ENCODE measurements around the gene GSTO1.
A peak's percentile ranks its signal among the peaks of the same experiment; 100 is the strongest.

Gene GSTO1

DNA sequence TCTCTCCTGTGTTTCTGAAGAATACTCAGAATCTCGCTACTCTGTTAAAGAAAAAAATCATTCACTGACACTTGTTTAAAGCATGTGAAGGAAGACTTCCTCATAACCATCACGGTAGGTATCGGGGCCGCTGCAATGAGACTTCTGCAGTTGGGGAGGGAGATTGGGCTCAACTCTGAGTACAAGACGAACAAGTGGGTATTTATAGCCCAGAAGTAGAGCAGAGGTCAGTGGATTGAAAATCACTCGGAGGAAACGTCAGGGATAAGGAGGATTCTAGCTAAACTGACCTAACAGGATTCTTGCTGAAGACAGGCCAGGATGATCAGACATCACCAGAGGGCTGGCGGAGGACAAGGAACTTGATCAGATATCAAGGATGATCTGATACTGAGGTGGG, 50.2 kb downstream of the GSTO1 start:
- no peak overlapping the region for H2AFZ ChIP-seq (ENCODE audit: low read length)
- no peak overlapping the region for H3K27ac ChIP-seq (ENCODE audit: low read length)
- no peak overlapping the region for H3K4me2 ChIP-seq (ENCODE audit: low read depth, low read length)
- H3K27me3 ChIP-seq (replicated peaks; ENCODE audit: insufficient read depth, low read length) = no peaks in the 10 kb centered on the region
- no peak overlapping the region for H3K4me3 ChIP-seq (ENCODE audit: low read length)
- H4K20me1 ChIP-seq (ENCODE audit: insufficient read depth, low read length) = no peaks in the 10 kb centered on the region
- TF ChIP-seq, protein P1, sequence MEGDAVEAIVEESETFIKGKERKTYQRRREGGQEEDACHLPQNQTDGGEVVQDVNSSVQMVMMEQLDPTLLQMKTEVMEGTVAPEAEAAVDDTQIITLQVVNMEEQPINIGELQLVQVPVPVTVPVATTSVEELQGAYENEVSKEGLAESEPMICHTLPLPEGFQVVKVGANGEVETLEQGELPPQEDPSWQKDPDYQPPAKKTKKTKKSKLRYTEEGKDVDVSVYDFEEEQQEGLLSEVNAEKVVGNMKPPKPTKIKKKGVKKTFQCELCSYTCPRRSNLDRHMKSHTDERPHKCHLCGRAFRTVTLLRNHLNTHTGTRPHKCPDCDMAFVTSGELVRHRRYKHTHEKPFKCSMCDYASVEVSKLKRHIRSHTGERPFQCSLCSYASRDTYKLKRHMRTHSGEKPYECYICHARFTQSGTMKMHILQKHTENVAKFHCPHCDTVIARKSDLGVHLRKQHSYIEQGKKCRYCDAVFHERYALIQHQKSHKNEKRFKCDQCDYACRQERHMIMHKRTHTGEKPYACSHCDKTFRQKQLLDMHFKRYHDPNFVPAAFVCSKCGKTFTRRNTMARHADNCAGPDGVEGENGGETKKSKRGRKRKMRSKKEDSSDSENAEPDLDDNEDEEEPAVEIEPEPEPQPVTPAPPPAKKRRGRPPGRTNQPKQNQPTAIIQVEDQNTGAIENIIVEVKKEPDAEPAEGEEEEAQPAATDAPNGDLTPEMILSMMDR (IDR thresholded peaks at IDR 0.05; ENCODE audit: low read length) = no peak
- TF ChIP-seq EZH2phosphoT487 (IDR thresholded peaks at IDR 0.05; ENCODE audit: low read length) = no peak
- no peak for TF ChIP-seq EZH2 (optimal IDR thresholded peaks at IDR 0.05; ENCODE audit: low read depth, low read length)
- no peaks in the 10 kb centered on the region for H3K79me2 ChIP-seq (ENCODE audit: low read length)
- peaks cover 28% of the 10 kb centered on the region; the same call in 1 of the 2 replicates for H3F3A ChIP-seq (ENCODE audit: insufficient read depth, low read length)
- no peak overlapping the region for H3K9ac ChIP-seq (ENCODE audit: low read length)
- H3K4me1 ChIP-seq (ENCODE audit: low read length) = peaks cover 32% of the 10 kb centered on the region
- no peaks in the 10 kb centered on the region for H3K9me2 ChIP-seq (replicated peaks; ENCODE audit: insufficient read depth, low read length)
- no peak for DNase-seq
- no peaks in the 10 kb centered on the region for H3K9me3 ChIP-seq (replicated peaks; ENCODE audit: insufficient read depth, low read length)
- H3K36me3 ChIP-seq (replicated peaks; ENCODE audit: insufficient read depth, low read length) = no peaks in the 10 kb centered on the region

DNA sequence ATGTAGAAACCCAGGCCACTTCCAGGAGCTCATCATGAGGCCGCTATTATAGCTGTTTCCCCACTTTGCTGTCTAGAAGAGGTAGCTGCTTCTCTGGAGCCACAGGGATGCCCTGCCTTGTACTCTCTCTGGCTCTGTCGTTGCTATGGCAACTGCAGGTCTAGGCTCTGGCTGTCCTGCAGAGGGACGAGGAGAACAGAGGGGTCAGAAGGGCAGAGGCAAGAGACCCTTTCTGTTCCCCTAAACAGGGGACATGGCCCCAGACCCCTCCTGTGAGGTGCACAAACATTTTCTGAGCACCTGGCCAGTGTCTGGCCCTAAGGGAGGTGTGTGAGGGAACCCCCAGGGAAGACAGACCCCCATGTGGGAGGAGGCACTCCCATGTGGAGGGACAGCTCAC, 52.2 kb downstream of the GSTO1 start:
- H3K27me3 ChIP-seq (replicated peaks; ENCODE audit: insufficient read depth, low read length) = no peaks in the 10 kb centered on the region
- DNase-seq = no peak
- no peak overlapping the region for H3K4me2 ChIP-seq (ENCODE audit: low read depth, low read length)
- no peak overlapping the region for H3K27ac ChIP-seq (ENCODE audit: low read length)
- no peak overlapping the region for H3K9ac ChIP-seq (ENCODE audit: low read length)
- H2AFZ ChIP-seq (ENCODE audit: low read length) = no peak overlapping the region
- no peaks in the 10 kb centered on the region for H3K36me3 ChIP-seq (replicated peaks; ENCODE audit: insufficient read depth, low read length)
- peaks cover 17% of the 10 kb centered on the region for H3K4me1 ChIP-seq (ENCODE audit: low read length)
- no peaks in the 10 kb centered on the region for H3K9me2 ChIP-seq (replicated peaks; ENCODE audit: insufficient read depth, low read length)
- no peaks in the 10 kb centered on the region for H3K9me3 ChIP-seq (replicated peaks; ENCODE audit: insufficient read depth, low read length)
- H4K20me1 ChIP-seq (ENCODE audit: insufficient read depth, low read length) = no peaks in the 10 kb centered on the region
- no peak overlapping the region for H3K4me3 ChIP-seq (ENCODE audit: low read length)
- TF ChIP-seq, protein P1 (IDR thresholded peaks at IDR 0.05; ENCODE audit: low read length) = no peak
- TF ChIP-seq EZH2phosphoT487 (IDR thresholded peaks at IDR 0.05; ENCODE audit: low read length) (no peak), EZH2 (optimal IDR thresholded peaks at IDR 0.05; ENCODE audit: low read depth, low read length) (no peak)
- no peaks in the 10 kb centered on the region for H3K79me2 ChIP-seq (ENCODE audit: low read length)
- H3F3A ChIP-seq (ENCODE audit: insufficient read depth, low read length) = peaks cover 14% of the 10 kb centered on the region; the same call in 1 of the 2 replicates

DNA sequence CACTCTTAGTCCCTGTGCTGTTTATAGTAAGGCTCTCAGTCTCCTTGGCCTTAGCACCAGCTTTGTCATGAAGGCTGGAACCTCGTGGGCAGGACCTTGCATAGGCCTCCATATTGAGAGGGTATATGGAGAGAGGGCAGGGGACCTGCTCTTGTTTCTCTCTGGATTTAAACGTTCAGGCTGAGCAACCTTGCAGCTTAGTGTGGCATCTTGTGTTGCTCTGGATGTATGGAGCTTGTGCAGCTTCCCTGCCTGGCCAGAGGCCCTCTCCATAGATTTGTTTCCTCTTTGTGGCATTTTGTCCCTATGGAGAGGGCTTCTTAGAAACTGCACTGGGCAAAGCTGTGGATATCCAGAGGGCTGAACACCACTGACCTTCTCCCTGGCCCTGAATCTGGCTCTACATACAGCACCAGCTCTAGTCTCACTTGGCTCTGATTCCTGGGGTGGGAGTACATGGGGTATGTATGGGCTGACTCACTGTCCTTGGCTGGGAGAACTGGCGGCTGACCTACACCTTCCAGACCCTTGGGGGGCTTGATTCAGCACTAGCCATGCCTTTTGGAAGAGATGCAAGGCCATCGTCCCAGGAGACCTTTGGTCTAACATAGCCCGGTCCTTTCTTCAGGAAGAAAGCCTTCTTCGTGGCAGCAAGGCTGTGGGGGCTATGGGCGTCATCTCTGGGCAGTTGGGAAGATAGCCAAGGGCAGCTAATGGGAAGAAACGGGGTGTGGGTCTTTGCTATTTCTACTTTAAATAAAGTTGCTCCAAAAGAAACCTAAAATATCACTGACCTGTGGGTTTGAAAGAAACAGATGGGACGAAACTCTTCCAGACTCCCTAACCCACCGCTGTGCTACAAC, 53.1 kb downstream of the GSTO1 start:
- Histone ChIP-seq H3K36me3 (replicated peaks; ENCODE audit: insufficient read depth, low read length) (no peaks in the 10 kb centered on the region), H3K4me3 (ENCODE audit: low read length) (no peak overlapping the region), H2AFZ (ENCODE audit: low read length) (no peak overlapping the region), H3K4me1 (ENCODE audit: low read length) (peaks cover 17% of the 10 kb centered on the region), H4K20me1 (ENCODE audit: insufficient read depth, low read length) (no peaks in the 10 kb centered on the region), H3K4me2 (ENCODE audit: low read depth, low read length) (peak overlapping the region; percentile 61), H3K9me2 (replicated peaks; ENCODE audit: insufficient read depth, low read length) (no peaks in the 10 kb centered on the region), H3K79me2 (ENCODE audit: low read length) (no peaks in the 10 kb centered on the region), H3K27ac (ENCODE audit: low read length) (peak overlapping the region; percentile 40; the same call in 1 of the 2 replicates), H3K27me3 (replicated peaks; ENCODE audit: insufficient read depth, low read length) (no peaks in the 10 kb centered on the region), H3K9ac (ENCODE audit: low read length) (no peak overlapping the region), H3F3A (ENCODE audit: insufficient read depth, low read length) (peaks cover 14% of the 10 kb centered on the region; the same call in 1 of the 2 replicates), H3K9me3 (replicated peaks; ENCODE audit: insufficient read depth, low read length) (no peaks in the 10 kb centered on the region)
- no peak for DNase-seq
- TF ChIP-seq EZH2 (optimal IDR thresholded peaks at IDR 0.05; ENCODE audit: low read depth, low read length) (no peak), EZH2phosphoT487 (IDR thresholded peaks at IDR 0.05; ENCODE audit: low read length) (no peak)
- TF ChIP-seq, protein P1 (IDR thresholded peaks at IDR 0.05; ENCODE audit: low read length) = no peak
